ENCODE data around the gene NT5C3A.
A peak's percentile ranks its signal among the peaks of the same experiment; 100 is the strongest.

The NT5C3A gene

GRCh38 chr7:33075818-33076518 lies 13.4 kb upstream of the NT5C3A start:
- DNase-seq (ENCODE audit: low read depth in 2 of 2), result no peak

- DNase-seq (ENCODE audit: low read depth in 2 of 2), result no peak
Measured at GRCh38 chr7:33073243-33073642, 10.7 kb upstream of the NT5C3A start.

- no peak for DNase-seq (ENCODE audit: low read depth in 2 of 2)
Measured at GRCh38 chr7:33072471-33072870, 9.9 kb upstream of the NT5C3A start.

GRCh38 chr7:33070831-33071230 lies 8.3 kb upstream of the NT5C3A start:
- no peak for DNase-seq (ENCODE audit: low read depth in 2 of 2)

GRCh38 chr7:33070277-33070676 lies 7.7 kb upstream of the NT5C3A start:
- no peak for DNase-seq (ENCODE audit: low read depth in 2 of 2)

GRCh38 chr7:33067921-33068320 lies 5.3 kb upstream of the NT5C3A start:
- no peak for DNase-seq (ENCODE audit: low read depth in 2 of 2)

GRCh38 chr7:33066771-33067170 lies 4.2 kb upstream of the NT5C3A start:
- no peak for DNase-seq (ENCODE audit: low read depth in 2 of 2)

- no peak for DNase-seq (ENCODE audit: low read depth in 2 of 2)
Measured at GRCh38 chr7:33065981-33066380, 3.4 kb upstream of the NT5C3A start.

- peak; percentile 79 to 86 for DNase-seq (ENCODE audit: low read depth in 2 of 2)
Measured at GRCh38 chr7:33062782-33063443, 337 bp upstream of the NT5C3A start.

GRCh38 chr7:33061282-33061937 lies 1.2 kb downstream of the NT5C3A start:
- no peak for DNase-seq (ENCODE audit: low read depth in 2 of 2)

- DNase-seq (ENCODE audit: low read depth in 2 of 2), result no peak
Measured at GRCh38 chr7:33059635-33060034, 2.9 kb downstream of the NT5C3A start.

- no peak for DNase-seq (ENCODE audit: low read depth in 2 of 2)
Measured at GRCh38 chr7:33055158-33055557, 7.4 kb downstream of the NT5C3A start.

- no peak for DNase-seq (ENCODE audit: low read depth in 2 of 2)
Measured at GRCh38 chr7:33054261-33054964, 8.2 kb downstream of the NT5C3A start.

- no peak for DNase-seq (ENCODE audit: low read depth in 2 of 2)
Measured at GRCh38 chr7:33053721-33054120, 8.9 kb downstream of the NT5C3A start.

GRCh38 chr7:33050535-33051318 lies 11.8 kb downstream of the NT5C3A start:
- DNase-seq (ENCODE audit: low read depth in 2 of 2), result no peak

GRCh38 chr7:33048704-33049103 lies 13.9 kb downstream of the NT5C3A start:
- DNase-seq (ENCODE audit: low read depth in 2 of 2), result no peak

GRCh38 chr7:33048257-33048656 lies 14.3 kb downstream of the NT5C3A start:
- no peak for DNase-seq (ENCODE audit: low read depth in 2 of 2)

- no peak for DNase-seq (ENCODE audit: low read depth in 2 of 2)
Measured at GRCh38 chr7:33044986-33045385, 17.6 kb downstream of the NT5C3A start.

- no peak for DNase-seq (ENCODE audit: low read depth in 2 of 2)
Measured at GRCh38 chr7:33044401-33044718, 18.2 kb downstream of the NT5C3A start.

GRCh38 chr7:33043501-33044400 lies 18.8 kb downstream of the NT5C3A start:
- no peak for DNase-seq (ENCODE audit: low read depth in 2 of 2)
